ENCODE measurements around the gene CTSL. TPM values are rescaled to one million over a fixed set of nuclear protein-coding genes. Genes with fewer than 3 reads are reported as not detected.
A peak's percentile ranks its signal among the peaks of the same experiment; 100 is the strongest.

The CTSL gene
- total and polyA plus RNA-seq, 7 experiments from 2014 or later = 3.7 to 67.9 (median 14.9) TPM

DNA sequence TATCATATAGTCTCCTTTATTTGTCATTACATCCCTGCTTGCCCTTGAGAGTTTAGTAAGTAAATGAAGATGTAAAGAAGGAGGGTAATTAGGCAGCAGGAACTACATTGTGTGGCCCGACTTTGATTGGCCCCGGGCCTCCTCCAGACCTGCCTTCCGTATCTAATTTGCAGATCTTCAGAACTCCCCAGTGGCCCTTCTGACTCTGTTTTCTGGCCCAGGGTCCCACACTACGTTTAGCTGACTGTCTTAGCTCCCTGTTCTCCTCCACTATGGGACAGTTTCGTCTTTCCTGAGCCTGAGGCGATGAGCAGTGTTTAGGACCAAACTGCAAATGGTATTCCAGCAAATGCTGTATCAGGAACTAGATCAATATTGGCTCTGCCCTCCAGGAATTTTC, 21.6 kb upstream of the CTSL start:
- H3K36me3 ChIP-seq (ENCODE audit: control insufficient read depth in 2 of 3, insufficient read depth in 3 of 3, low read length in 3 of 3) = no peaks in the 10 kb centered on the region
- intact Hi-C loops (cut with micrococcal nuclease) = no loop called here
- H3K4me3 ChIP-seq (ENCODE audit: low read length) = no peak overlapping the region
- Mint-ChIP-seq H3K4me1 (peaks cover 19 to 37% (median 22%) of the 10 kb centered on the region in 7 donors), H3K4me3 (no peak overlapping the region), H3K27me3 (peaks cover 0 to 37% (median 0%) of the 10 kb centered on the region in 5 donors), H3K9me3 (no peaks in the 10 kb centered on the region), H3K27ac (peak overlapping the region in 2 of 9 donors; percentile 10 to 42), H3K36me3 (peaks cover 0 to 3% (median 0%) of the 10 kb centered on the region in 5 donors)
- ATAC-seq (no peak), DNase-seq (no peak)
- POLR2A ChIA-PET = no interaction called here
- H3K4me1 ChIP-seq (ENCODE audit: control insufficient read depth in 2 of 2, insufficient read depth in 2 of 2, low read length in 2 of 2) = peaks cover 0 to 16% of the 10 kb centered on the region in 2 donors
- H3K9me3 ChIP-seq (ENCODE audit: control insufficient read depth in 2 of 3, low read length in 3 of 3) = no peaks in the 10 kb centered on the region
- H3K27ac ChIP-seq (ENCODE audit: low read depth, low read length) = no peak overlapping the region
- CTCF ChIA-PET = no interaction called here
- no peaks in the 10 kb centered on the region for H3K27me3 ChIP-seq (ENCODE audit: control insufficient read depth in 2 of 2, insufficient read depth in 2 of 2, low read length in 2 of 2)

DNA sequence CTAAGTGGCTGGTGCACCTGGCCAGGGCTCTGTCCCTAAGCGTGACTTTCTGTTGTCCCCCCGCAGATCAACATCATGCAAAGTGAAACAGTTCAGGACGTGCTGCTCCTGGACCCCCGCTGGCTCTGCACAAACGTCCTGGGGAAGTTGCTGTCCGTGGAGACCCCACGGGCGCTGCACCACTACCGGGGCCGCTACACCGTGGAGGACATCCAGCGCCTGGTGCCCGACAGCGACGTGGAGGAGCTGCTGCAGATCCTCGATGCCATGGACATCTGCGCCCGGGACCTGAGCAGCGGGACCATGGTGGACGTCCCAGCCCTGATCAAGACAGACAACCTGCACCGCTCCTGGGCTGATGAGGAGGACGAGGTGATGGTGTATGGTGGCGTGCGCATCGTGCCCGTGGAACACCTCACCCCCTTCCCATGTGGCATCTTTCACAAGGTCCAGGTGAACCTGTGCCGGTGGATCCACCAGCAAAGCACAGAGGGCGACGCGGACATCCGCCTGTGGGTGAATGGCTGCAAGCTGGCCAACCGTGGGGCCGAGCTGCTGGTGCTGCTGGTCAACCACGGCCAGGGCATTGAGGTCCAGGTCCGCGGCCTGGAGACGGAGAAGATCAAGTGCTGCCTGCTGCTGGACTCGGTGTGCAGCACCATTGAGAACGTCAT, 19.7 kb upstream of the CTSL start:
- no peaks in the 10 kb centered on the region for H3K27me3 ChIP-seq (ENCODE audit: control insufficient read depth in 2 of 2, insufficient read depth in 2 of 2, low read length in 2 of 2)
- DNase-seq = no peak
- peaks cover 0 to 29% of the 10 kb centered on the region in 2 donors for H3K4me1 ChIP-seq (ENCODE audit: control insufficient read depth in 2 of 2, insufficient read depth in 2 of 2, low read length in 2 of 2)
- peak overlapping the region in 3 of 9 donors; percentile 43 to 59 (median 56) for H3K27ac Mint-ChIP-seq
- peaks cover 0 to 38% (median 0%) of the 10 kb centered on the region in 5 donors for H3K27me3 Mint-ChIP-seq
- ATAC-seq = no peak
- H3K4me3 Mint-ChIP-seq = no peak overlapping the region
- peaks cover 0 to 3% (median 0%) of the 10 kb centered on the region in 5 donors for H3K36me3 Mint-ChIP-seq
- no peaks in the 10 kb centered on the region for H3K36me3 ChIP-seq (ENCODE audit: control insufficient read depth in 2 of 3, insufficient read depth in 3 of 3, low read length in 3 of 3)
- intact Hi-C loops (cut with micrococcal nuclease) = no loop called here
- no peaks in the 10 kb centered on the region for H3K9me3 ChIP-seq (ENCODE audit: control insufficient read depth in 2 of 3, low read length in 3 of 3)
- CTCF ChIA-PET = no interaction called here
- H3K9me3 Mint-ChIP-seq = no peaks in the 10 kb centered on the region
- H3K4me1 Mint-ChIP-seq = peaks cover 22 to 50% (median 35%) of the 10 kb centered on the region in 7 donors
- H3K4me3 ChIP-seq (ENCODE audit: low read length) = no peak overlapping the region
- POLR2A ChIA-PET = interaction anchor here (0.6 kb wide), 1 partner anchor 266 kb away, joined by 3 read pairs; no protein-coding TSS in a partner anchor
- H3K27ac ChIP-seq (ENCODE audit: low read depth, low read length) = no peak overlapping the region

DNA sequence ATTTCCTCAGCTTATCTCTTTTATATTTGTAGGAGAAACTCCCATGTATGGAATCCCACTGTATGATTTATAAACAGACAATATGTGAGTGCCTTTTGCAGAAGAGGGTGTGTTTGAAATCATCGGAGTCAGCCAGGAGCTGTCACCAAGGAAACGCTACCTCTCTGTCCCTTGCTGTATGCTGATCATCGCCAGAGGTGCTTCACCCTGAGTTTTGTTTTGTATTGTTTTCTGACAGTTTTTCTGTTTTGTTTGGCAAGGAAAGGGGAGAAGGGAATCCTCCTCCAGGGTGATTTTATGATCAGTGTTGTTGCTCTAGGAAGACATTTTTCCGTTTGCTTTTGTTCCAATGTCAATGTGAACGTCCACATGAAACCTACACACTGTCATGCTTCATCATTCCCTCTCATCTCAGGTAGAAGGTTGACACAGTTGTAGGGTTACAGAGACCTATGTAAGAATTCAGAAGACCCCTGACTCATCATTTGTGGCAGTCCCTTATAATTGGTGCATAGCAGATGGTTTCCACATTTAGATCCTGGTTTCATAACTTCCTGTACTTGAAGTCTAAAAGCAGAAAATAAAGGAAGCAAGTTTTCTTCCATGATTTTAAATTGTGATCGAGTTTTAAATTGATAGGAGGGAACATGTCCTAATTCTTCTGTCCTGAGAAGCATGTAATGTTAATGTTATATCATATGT, 18.0 kb upstream of the CTSL start:
- DNase-seq (no peak), ATAC-seq (no peak)
- Mint-ChIP-seq H3K4me3 (peak overlapping the region in 8 of 10 donors; percentile 1 to 50 (median 32)), H3K9me3 (peaks cover 0 to 1% (median 0%) of the 10 kb centered on the region in 11 donors), H3K36me3 (peaks cover 0 to 3% (median 0%) of the 10 kb centered on the region in 5 donors), H3K27ac (peak overlapping the region in 4 of 9 donors; percentile 17 to 78 (median 72)), H3K27me3 (peaks cover 0 to 32% (median 0%) of the 10 kb centered on the region in 5 donors), H3K4me1 (peaks cover 23 to 58% (median 38%) of the 10 kb centered on the region in 7 donors)
- Histone ChIP-seq H3K36me3 (ENCODE audit: control insufficient read depth in 2 of 3, insufficient read depth in 3 of 3, low read length in 3 of 3) (no peaks in the 10 kb centered on the region), H3K9me3 (ENCODE audit: control insufficient read depth in 2 of 3, low read length in 3 of 3) (no peaks in the 10 kb centered on the region), H3K4me3 (ENCODE audit: low read length) (no peak overlapping the region), H3K27ac (ENCODE audit: low read depth, low read length) (no peak overlapping the region), H3K4me1 (ENCODE audit: control insufficient read depth in 2 of 2, insufficient read depth in 2 of 2, low read length in 2 of 2) (peaks cover 0 to 29% of the 10 kb centered on the region in 2 donors), H3K27me3 (ENCODE audit: control insufficient read depth in 2 of 2, insufficient read depth in 2 of 2, low read length in 2 of 2) (no peaks in the 10 kb centered on the region)
- intact Hi-C loops (cut with micrococcal nuclease) = no loop called here
- ChIA-PET POLR2A (interaction anchor here (0.7 to 5.9 kb wide), 2 partner anchors 18 to 25 kb away, joined by 3 to 51 read pairs; partner anchors contain the start of gene CTSL), CTCF (no interaction called here)

DNA sequence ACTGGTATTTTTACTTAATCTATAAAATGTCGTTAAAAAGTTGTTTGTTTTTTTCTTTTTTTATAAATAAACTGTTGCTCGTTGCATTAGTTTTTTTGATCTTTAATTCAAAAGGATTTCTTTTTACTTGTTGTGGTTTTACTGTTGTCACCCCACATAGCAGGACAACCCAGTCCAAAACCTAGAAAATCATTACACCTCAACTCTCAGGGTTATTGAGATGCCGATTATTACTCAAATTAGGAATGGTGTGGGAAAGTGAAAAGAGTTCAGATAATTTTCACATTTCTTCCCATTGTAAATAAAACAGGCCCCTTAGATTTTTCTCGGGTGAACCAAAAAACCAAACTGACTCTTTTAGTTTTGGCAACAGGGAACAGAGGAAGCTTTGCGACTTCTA, 17.4 kb upstream of the CTSL start:
- H3K27ac Mint-ChIP-seq = peak overlapping the region in 8 of 9 donors; percentile 26 to 96 (median 90)
- peaks cover 0 to 33% (median 0%) of the 10 kb centered on the region in 5 donors for H3K27me3 Mint-ChIP-seq
- peak overlapping the region; percentile 58 to 81 (median 67) for H3K4me3 Mint-ChIP-seq
- H3K4me1 Mint-ChIP-seq = peaks cover 26 to 61% (median 44%) of the 10 kb centered on the region in 7 donors
- peaks cover 0 to 29% of the 10 kb centered on the region in 2 donors for H3K4me1 ChIP-seq (ENCODE audit: control insufficient read depth in 2 of 2, insufficient read depth in 2 of 2, low read length in 2 of 2)
- H3K27ac ChIP-seq (ENCODE audit: low read depth, low read length) = peak overlapping the region; percentile 53
- no peaks in the 10 kb centered on the region for H3K9me3 ChIP-seq (ENCODE audit: control insufficient read depth in 2 of 3, low read length in 3 of 3)
- H3K36me3 ChIP-seq (ENCODE audit: control insufficient read depth in 2 of 3, insufficient read depth in 3 of 3, low read length in 3 of 3) = no peaks in the 10 kb centered on the region
- POLR2A ChIA-PET = interaction anchor here (0.6 to 5.9 kb wide), 6 partner anchors 13 to 1218 kb away, joined by 3 to 51 read pairs (median 4); partner anchors contain the start of gene CTSL
- H3K9me3 Mint-ChIP-seq = peaks cover 0 to 1% (median 0%) of the 10 kb centered on the region in 11 donors
- H3K4me3 ChIP-seq (ENCODE audit: low read length) = peak overlapping the region; percentile 10
- peaks cover 0 to 3% (median 0%) of the 10 kb centered on the region in 5 donors for H3K36me3 Mint-ChIP-seq
- CTCF ChIA-PET = no interaction called here
- DNase-seq (no peak), ATAC-seq (no peak)
- intact Hi-C loops (cut with micrococcal nuclease) = no loop called here
- no peaks in the 10 kb centered on the region for H3K27me3 ChIP-seq (ENCODE audit: control insufficient read depth in 2 of 2, insufficient read depth in 2 of 2, low read length in 2 of 2)

DNA sequence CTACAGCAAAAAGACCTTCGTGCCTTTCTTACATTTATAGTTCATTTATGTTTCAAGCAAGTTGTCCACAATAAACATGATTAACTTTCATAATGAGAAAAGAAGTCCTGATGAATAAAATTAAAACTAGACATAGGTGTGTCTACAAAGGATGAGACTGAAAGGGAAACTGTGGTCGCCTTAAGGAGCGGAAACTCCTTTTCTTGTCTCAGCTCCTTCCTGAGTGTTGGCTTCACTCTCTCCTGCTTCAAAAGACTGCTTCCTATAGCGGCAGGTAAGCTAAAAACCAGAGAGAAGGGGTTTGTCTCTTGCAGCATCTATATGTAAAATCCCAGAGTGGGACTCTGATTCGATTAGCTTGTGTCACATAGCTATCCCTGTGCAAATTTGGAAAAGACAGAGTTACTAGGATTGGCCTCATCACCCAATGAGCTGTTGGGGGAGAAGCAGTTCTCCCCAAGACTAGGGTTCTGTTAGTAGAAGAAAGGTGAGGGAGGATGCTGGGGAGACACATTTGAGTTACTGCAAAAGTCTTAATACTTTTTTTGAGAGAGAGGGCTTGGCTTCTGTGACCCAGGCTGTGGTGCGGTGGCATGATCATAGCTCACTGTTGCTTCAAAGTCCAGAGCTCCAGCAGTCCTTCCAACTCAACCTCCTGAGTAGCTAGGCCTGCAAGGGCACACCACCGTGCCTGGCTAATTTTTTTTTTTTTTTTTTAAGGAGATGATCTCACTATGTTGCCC, 16.8 kb upstream of the CTSL start:
- Mint-ChIP-seq H3K4me3 (peak overlapping the region; percentile 58 to 81 (median 67)), H3K9me3 (peaks cover 0 to 1% (median 0%) of the 10 kb centered on the region in 11 donors), H3K27ac (peak overlapping the region; percentile 26 to 96 (median 90)), H3K36me3 (peaks cover 0 to 3% (median 0%) of the 10 kb centered on the region in 5 donors), H3K27me3 (peaks cover 0 to 35% (median 0%) of the 10 kb centered on the region in 5 donors), H3K4me1 (peaks cover 26 to 61% (median 48%) of the 10 kb centered on the region in 7 donors)
- Histone ChIP-seq H3K9me3 (ENCODE audit: control insufficient read depth in 2 of 3, low read length in 3 of 3) (no peaks in the 10 kb centered on the region), H3K4me3 (ENCODE audit: low read length) (peak overlapping the region; percentile 10), H3K27ac (ENCODE audit: low read depth, low read length) (peak overlapping the region; percentile 53), H3K36me3 (ENCODE audit: control insufficient read depth in 2 of 3, insufficient read depth in 3 of 3, low read length in 3 of 3) (no peaks in the 10 kb centered on the region), H3K4me1 (ENCODE audit: control insufficient read depth in 2 of 2, insufficient read depth in 2 of 2, low read length in 2 of 2) (peaks cover 0 to 29% of the 10 kb centered on the region in 2 donors), H3K27me3 (ENCODE audit: control insufficient read depth in 2 of 2, insufficient read depth in 2 of 2, low read length in 2 of 2) (no peaks in the 10 kb centered on the region)
- DNase-seq (peak in 6 of 9 donors; percentile 14 to 56 (median 36)), ATAC-seq (peak; percentile 47)
- intact Hi-C loops (cut with micrococcal nuclease) = loop anchor here in 1 of 2 donors (1.0 kb wide), 1 partner anchor 16 kb away; no protein-coding TSS in a partner anchor
- POLR2A ChIA-PET = interaction anchor here (0.6 to 5.9 kb wide), 7 partner anchors 13 to 1217 kb away, joined by 3 to 51 read pairs (median 5); partner anchors contain the start of gene CTSL
- CTCF ChIA-PET = interaction anchor here (0.6 to 0.8 kb wide), 2 partner anchors 17 to 754 kb away, joined by 3 read pairs; partner anchors contain the start of gene CTSL

DNA sequence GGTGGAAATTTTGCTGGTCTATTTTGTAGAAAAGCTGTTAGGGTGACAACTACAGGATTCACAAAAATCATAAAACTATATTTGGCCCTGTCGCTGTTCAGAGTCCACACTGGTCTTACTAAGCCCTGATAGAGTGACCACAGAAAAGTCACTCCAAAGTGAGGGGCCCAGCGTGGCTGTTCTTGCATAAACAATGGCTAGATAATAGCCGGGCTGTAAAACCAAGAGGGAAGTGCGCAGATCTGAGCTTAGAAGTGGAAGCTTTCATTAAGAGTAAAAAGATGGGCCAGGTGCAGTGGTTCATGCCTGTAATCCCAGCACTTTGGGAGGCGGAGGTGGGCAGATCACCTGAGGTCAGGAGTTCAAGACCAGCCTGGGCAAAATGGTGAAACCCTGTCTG, 15.5 kb upstream of the CTSL start:
- no peaks in the 10 kb centered on the region for H3K36me3 ChIP-seq (ENCODE audit: control insufficient read depth in 2 of 3, insufficient read depth in 3 of 3, low read length in 3 of 3)
- DNase-seq = no peak
- ChIA-PET POLR2A (interaction anchor here (0.7 to 5.9 kb wide), 4 partner anchors 11 to 30 kb away, joined by 5 to 51 read pairs (median 6); partner anchors contain the start of gene CTSL), CTCF (interaction anchor here (1.2 kb wide), 1 partner anchor 10 kb away, joined by 3 read pairs; no protein-coding TSS in a partner anchor)
- H3K27me3 Mint-ChIP-seq = peaks cover 0 to 34% (median 0%) of the 10 kb centered on the region in 5 donors
- peak overlapping the region in 2 of 10 donors; percentile 56 to 67 for H3K4me3 Mint-ChIP-seq
- H3K27ac Mint-ChIP-seq = peak overlapping the region in 5 of 9 donors; percentile 32 to 96 (median 81)
- peaks cover 28 to 61% (median 48%) of the 10 kb centered on the region in 7 donors for H3K4me1 Mint-ChIP-seq
- no peaks in the 10 kb centered on the region for H3K27me3 ChIP-seq (ENCODE audit: control insufficient read depth in 2 of 2, insufficient read depth in 2 of 2, low read length in 2 of 2)
- H3K4me1 ChIP-seq (ENCODE audit: control insufficient read depth in 2 of 2, insufficient read depth in 2 of 2, low read length in 2 of 2) = peaks cover 0 to 29% of the 10 kb centered on the region in 2 donors
- no peak for ATAC-seq
- peaks cover 0 to 1% (median 0%) of the 10 kb centered on the region in 11 donors for H3K9me3 Mint-ChIP-seq
- intact Hi-C loops (cut with micrococcal nuclease) = no loop called here
- H3K4me3 ChIP-seq (ENCODE audit: low read length) = no peak overlapping the region
- H3K27ac ChIP-seq (ENCODE audit: low read depth, low read length) = no peak overlapping the region
- peaks cover 0 to 3% (median 0%) of the 10 kb centered on the region in 5 donors for H3K36me3 Mint-ChIP-seq
- H3K9me3 ChIP-seq (ENCODE audit: control insufficient read depth in 2 of 3, low read length in 3 of 3) = no peaks in the 10 kb centered on the region
